RCC 7860 (cell line): ENCODE results near the gene SPAG7.
"Not testable (repeated sequence)": the region's sequence is repeated elsewhere in the genome, so short reads cannot be mapped to it uniquely, and the experiment has no call there.

Source experiments
- DNase-seq: peaks from one replicate; pipeline ENCODE4 v3.0.0-alpha.2; 2015; ENCODE audit warnings: low spot score
- FAIRE-seq: peaks from 2 replicates; lab custom pipeline; 2012; peaks lifted over from hg19 to GRCh38; lab: Jason Lieb, UNC

Gene SPAG7

GRCh38 chr17:4938688-4939545 lies 28.7 kb downstream of the SPAG7 start:
- no peak for DNase-seq
- FAIRE-seq = no peak

- no peak for FAIRE-seq
- no peak for DNase-seq
These were observed 29.5 kb downstream of the SPAG7 start for GRCh38 chr17:4938069-4938491.

GRCh38 chr17:4937553-4937952 lies 30.1 kb downstream of the SPAG7 start:
- FAIRE-seq = no peak

GRCh38 chr17:4936436-4936835 lies 31.2 kb downstream of the SPAG7 start:
- no peak for FAIRE-seq

More at GRCh38 chr17:4937553-4937952, 30.1 kb downstream of the SPAG7 start:
- DNase-seq = no peak

DNA sequence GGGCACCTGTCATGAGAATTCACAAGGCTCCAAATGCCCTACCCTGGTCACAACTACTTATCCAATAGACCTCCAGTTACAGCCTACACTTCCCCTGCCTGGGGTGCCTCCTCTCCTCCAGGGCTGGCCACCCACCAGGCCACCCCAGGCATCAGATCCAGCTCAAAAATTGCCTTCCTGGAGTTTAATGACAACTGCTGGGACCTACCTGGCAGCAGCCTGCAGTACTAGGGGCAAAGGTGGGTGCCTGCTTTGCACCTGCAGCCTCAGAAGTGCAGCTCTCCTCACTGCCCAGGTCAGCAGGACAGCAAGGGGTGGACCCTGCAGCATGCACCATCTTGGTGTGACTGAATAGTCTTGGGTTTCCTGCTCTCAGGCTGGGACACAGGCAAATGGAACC lies 32.0 kb downstream of the SPAG7 start:
- DNase-seq (no peak), FAIRE-seq (no peak)

More at GRCh38 chr17:4936436-4936835, 31.2 kb downstream of the SPAG7 start:
- DNase-seq = no peak

DNA sequence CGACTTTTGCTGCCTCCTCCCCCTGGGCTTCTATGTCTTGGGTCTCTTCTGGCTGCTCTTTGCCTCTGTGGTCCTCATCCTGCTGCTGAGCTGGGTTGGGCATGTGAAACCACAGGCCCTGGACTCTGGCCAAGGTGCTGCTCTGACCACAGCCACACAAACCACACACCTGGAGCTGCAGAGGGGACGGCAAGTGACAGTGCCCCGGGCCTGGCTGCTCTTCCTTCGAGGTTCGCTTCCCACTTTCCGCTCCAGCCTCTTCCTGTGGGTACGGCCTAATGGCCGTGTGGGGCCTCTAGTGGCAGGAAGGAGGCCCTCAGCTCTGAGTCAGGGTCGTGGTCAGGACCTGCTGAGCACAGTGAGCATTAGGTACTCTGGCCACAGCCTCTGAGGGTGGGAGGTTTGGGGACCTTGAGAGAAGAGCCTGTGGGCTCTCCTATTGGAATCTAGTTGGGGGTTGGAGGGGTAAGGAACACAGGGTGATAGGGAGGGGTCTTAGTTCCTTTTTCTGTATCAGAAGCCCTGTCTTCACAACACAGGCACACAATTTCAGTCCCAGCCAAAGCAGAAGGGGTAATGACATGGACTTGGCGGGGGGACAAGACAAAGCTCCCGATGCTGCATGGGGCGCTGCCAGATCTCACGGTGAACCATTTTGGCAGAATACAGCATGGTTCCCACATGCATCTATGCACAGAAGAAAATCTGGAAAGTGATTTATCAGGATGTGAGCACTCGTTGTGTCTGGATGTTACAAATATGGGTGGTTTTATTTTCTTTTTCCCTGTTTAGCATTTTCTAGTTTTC lies 33.2 kb downstream of the SPAG7 start:
- DNase-seq (peak; percentile 83), FAIRE-seq (peak; percentile 84)

GRCh38 chr17:4933646-4934045 lies 34.0 kb downstream of the SPAG7 start:
- DNase-seq (no peak), FAIRE-seq (no peak)

- FAIRE-seq (no peak), DNase-seq (no peak)
These were observed 34.9 kb downstream of the SPAG7 start for GRCh38 chr17:4932756-4933155.

DNA sequence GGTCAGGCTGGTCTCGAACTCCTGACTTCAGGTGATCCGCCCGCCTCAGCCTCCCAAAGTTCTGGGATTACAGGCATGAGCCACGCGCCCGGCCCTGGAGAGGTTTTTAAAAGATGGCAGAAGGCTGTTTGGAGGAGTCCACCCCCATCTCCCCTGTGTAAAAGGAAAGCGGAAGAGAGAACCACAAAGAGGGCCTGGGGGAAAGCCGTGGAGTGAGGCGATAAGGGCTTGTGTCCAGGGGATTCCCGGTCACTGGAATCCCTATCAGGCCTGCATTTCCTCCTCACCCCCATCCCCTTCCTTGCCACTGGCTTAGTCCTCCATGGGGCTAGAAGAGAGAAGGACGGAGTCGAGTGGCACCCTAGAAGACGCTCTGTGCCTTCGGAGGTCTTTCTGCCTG lies 35.7 kb downstream of the SPAG7 start, which contains the start of gene GP1BA:
GP1BA (plus strand) TSS at position 315 of the 400 bp plus-strand sequence. CDS start 328 bp downstream, outside the sequence.
- no peak for FAIRE-seq
- DNase-seq = no peak

GRCh38 chr17:4928881-4929280 lies 38.7 kb downstream of the SPAG7 start:
- DNase-seq (no peak), FAIRE-seq (no peak)

- FAIRE-seq, DNase-seq: not testable (repeated sequence)
These were observed 40.9 kb downstream of the SPAG7 start for GRCh38 chr17:4926577-4927335.

DNA sequence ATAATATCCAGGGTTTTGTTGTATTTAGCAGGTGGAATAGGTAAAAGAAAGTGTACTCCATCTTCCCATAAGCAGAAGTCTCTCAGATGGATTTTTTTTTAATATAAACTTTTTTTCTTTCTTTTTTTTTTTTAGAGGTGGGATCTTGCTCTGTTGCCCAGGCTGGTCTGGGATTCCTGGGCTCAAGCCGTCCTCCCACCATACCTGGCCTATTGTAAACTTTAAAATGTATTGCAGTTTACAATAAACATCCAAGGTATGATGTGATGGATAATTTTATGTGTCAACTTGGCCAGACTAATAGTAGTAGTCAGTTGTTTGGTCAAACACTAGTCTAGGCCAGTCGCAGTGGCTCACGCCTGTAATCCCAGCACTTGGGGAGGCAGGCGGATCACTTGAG lies 46.3 kb downstream of the SPAG7 start:
- FAIRE-seq (no peak), DNase-seq (no peak)

GRCh38 chr17:4920351-4921048 lies 47.1 kb downstream of the SPAG7 start:
- FAIRE-seq = no peak
- DNase-seq = no peak

- DNase-seq = no peak
- FAIRE-seq = no peak
These were observed 48.0 kb downstream of the SPAG7 start for GRCh38 chr17:4919511-4920047.

DNA sequence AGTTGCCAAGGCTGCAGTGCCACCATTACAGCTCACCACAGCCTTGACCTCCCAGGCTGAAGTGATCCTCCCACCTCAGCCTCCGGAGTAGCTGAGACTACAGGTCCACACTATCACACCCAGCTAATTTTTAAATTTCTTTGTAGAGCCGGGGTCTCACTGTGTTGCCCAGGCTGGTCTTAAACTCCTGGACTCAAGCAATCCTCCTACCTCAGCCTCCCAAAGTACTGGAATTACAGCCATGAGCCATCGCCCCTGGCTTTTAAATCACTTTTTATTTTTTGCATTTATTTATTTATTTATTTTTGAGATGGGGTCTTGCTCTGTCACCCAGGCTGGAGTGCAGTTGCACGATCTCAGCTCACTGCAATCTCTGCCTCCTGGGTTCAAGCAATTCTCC lies 53.1 kb downstream of the SPAG7 start:
- FAIRE-seq, DNase-seq: not testable (repeated sequence)

GRCh38 chr17:4913994-4914393 lies 53.6 kb downstream of the SPAG7 start:
- FAIRE-seq (no peak), DNase-seq (no peak)
